NCI-H345 treated with DMSO at 0.1 percent for 48 hours (cell line): ENCODE results near the gene TRIM38.

Experiments
- DNase-seq: peaks from one replicate; lab custom pipeline; 2025; ENCODE audit not compliant: unreplicated experiment; lab: John Stamatoyannopoulos, UW

TRIM38 gene

DNA sequence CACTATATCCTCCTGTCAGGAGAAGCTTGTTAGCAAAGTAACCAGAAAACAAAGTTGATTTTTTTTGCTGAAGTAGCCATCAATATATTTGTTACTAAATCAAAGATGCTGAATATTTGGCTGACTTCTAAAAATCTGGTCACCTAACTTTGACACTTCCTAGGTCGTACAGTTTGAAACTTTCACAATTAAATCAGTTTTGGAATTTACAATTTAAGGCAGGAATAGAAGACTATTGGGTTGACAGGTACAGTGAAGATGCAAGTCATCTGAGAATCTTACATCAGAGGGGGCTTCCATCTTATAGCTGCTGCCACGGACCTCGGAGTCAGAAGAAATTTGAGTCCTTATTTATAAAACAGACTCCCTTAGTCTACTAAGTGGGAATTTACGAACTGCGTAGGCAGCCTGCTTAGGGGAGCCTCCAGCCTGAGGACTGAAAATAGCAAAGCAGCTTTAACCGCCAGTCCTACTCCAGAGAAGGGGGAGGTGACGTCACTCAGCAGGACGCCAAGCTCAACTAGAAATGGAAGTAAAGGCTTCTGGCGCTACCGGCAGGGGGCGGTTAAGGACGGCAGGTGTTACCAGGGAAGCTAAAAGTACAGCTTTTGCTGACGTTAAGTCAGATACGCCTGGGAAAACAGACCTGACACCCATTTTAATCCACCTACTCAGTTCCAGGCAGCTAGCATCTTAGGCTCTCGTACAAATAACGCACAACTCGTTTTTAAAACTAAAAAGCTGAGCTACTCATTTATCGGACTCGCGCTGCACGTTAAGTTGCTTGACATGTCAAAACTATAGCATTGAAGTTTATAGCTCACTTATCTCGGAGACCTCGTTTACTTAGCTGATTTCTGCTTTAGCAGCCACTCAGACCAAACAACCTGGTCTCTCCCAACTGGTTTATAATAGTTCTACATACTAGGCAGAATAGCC is 63.6 kb downstream of the TRIM38 start:
- DNase-seq, result peak; percentile 93

DNA sequence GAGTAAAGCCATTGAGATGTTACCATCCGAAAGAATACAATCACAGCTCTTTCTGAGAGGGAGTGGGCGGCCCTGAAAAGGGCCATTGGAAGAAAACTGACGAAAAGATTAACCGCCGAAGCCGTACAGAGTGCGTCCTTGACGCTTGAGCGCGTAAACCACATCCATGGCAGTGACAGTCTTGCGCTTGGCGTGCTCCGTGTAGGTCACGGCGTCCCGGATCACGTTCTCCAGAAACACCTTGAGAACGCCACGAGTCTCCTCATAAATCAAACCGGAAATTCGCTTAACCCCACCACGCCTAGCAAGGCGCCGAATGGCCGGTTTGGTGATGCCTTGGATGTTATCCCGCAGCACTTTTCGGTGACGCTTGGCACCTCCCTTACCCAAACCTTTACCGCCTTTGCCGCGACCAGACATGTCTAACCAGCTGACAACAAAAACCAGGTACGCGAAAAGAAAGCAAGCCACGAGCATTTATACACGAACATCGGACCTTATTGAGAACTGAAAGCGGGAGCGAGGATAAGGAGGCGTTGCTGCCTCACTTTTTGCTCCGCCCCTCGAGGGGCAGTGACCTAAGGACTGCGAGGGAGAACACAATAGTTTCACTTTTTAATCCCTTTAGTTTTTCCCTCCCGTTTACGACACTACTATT is 64.4 kb downstream of the TRIM38 start:
- peak; percentile 90 for DNase-seq

DNA sequence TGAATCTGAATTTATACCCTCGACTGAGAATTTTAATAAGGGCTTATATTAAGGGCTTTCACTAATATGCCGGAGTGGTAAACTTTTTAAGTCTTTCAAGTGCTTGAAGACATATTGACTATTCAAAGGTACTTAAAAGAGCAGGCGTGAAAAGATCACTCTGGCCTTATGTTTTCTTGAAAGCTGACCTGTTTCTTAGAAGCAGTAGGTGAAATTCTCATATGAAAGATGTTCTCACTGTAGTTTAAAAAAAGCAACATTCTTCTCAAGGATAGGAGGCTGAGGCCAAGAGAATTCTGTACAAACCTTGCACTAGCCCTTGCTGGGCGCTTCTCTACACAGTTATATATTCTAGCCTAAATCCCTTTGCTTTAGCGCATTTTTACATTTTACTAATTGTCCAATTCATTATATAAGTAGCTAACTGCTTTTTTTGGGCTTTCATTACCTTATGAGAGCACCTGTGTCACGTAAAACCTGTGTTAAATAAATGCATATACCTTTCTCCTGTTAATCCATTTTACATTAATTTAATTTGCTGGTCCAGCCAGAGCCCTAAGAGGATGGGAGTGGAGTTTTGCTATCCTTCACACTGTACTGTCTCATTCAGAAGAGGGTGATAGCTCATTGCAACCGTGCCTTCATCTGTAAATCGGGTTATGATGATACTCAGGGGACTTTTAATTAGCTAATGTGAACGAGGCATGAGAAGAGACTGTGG is 65.0 kb downstream of the TRIM38 start:
- DNase-seq, result no peak

DNA sequence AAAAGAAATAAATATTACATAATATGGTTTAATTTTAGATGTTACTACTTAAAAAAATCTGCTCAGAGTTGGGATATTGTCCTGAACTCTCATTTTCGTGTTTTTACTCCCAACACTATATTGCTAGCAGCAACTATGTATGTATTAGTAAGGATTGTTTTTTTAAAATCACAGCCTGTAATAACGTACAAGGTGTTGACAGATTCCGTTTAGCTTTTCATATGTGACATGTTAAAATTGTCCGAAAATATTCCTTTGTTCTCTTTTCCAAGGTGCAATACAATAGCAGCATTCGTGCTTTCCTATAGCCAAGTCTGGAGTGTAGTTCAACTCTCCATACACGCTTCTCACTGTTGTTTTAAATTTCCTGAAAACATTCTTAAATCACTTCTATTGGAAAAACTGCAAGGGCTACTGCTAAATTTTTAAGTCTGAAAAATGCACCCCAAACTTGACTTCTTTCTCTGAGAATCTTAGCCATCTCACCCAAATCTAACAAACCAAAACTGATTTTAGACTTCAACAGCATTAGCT is 65.7 kb downstream of the TRIM38 start:
- DNase-seq, result no peak

DNA sequence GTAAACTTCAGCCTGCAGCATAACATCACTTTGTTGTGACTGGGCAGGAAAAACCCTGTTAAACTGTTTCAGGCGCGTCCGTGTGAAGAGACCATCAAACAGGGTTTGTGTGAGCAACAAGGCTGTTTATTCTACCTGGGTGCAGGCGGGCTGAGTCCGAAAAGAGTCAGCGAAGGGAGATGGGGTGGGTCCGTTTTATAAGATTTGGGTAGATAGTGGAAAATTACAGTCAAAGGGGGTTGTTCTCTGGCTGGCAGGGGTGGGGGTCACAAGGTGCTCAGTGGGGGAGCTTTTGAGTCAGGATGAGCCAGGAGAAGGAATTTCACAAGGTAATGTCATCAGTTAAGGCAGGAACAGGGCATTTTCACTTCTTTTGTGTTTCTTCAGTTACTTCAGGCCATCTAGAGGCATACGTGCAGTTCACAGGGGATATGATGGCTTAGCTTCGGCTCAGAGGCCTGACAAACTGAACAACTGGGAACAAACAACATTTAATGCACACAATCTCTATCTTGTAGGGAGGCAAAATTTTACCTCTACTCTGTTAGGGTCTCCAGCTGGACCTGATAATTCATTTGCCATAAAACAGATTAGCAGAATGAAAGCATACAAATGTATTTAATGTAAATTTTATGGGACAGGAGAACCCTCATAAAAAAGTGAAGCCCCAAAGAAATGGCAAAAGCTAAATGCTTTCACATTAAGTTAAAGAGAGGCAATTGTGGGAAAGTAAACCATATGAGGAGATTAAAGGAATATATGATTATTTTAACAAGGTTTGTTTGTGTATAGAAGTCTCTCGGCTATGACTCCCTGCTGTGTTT is 66.4 kb downstream of the TRIM38 start:
- DNase-seq, result no peak

DNA sequence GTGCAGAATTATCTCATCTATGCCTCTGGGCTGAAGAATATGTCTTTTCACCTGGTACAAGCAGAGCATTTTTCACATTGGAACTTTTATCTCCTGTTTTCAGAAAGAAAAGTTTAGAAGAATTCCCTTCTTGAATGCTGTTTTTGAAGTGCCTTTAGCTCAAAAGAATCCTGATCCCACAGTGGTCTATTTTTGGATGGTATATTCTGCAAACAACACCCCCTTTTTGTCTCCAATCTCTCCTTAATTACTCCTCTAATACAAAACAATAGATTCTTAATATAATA is 66.9 kb downstream of the TRIM38 start:
- no peak for DNase-seq

DNA sequence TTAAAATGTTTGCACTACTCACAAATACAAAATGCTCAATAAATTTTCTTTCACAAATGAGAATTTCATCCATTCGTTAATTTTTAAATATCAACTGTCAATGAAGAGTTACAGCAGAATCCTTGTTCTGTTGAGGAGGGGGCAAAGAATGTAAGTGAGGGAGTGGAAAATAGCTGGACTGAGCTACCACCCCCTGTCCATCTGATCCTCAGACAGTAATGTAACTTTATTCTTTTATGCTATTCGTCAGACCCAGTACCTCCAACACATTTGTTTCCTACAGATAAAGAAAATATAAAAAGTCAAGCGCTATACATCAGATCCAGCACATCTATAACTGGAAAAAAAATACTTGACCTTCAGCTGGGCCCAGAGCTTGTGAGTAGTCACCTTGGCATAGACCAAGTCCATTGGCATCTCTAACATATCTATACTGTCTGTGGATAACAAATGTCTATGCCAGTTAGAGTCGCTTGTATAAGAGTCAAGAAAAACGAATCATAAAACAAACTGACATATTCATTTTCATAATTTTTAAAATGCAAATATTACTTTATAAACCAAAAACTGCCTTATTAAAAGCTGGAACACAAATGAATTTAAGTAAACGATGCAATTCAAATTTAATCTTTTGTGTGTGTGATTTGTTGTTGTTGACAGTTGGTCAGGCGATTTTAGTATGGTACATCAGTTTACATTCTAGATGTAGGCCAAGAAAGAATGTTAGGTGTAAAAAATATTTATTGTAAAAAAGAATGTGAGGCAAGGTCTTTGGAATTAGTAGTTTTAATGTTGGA is 67.5 kb downstream of the TRIM38 start:
- no peak for DNase-seq

DNA sequence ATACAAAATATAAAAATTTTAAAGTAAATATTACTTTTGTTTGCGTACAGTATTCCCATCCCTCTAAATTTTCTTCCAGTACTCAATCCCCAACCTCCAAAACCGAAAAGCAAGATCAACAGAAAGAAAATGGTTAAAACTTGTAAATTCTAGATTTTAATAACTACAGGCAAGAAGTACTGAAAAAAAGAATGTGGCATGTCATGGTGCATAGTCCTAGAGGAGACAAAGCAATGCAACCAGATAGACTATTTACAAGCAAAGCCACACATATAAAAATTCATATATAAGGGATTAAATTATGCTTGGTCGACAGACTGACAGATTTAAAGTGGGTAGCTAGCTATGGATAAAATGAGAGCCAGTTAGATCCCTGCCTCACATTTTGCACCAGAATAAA is 68.1 kb downstream of the TRIM38 start:
- no peak for DNase-seq

DNA sequence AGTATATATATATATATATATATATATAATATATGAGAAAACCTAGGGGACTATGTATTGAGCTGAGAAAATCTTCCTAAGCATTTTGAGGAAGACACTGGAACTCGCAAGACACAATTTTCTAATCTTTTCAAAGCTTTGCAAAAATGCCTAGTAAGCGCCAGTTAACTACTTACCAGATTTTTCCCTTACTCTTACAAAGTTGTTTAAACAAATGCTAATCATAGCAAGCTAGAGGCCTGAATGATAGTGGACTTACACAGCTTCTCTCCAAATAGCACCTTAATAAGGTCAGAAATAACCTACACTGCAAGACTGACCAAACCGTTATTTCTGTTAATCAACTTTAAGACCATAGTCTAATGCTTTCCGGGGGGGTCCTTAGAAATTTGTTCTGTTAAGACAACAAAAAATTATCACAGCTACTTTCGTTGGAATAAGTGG is 68.6 kb downstream of the TRIM38 start:
- no peak for DNase-seq

DNA sequence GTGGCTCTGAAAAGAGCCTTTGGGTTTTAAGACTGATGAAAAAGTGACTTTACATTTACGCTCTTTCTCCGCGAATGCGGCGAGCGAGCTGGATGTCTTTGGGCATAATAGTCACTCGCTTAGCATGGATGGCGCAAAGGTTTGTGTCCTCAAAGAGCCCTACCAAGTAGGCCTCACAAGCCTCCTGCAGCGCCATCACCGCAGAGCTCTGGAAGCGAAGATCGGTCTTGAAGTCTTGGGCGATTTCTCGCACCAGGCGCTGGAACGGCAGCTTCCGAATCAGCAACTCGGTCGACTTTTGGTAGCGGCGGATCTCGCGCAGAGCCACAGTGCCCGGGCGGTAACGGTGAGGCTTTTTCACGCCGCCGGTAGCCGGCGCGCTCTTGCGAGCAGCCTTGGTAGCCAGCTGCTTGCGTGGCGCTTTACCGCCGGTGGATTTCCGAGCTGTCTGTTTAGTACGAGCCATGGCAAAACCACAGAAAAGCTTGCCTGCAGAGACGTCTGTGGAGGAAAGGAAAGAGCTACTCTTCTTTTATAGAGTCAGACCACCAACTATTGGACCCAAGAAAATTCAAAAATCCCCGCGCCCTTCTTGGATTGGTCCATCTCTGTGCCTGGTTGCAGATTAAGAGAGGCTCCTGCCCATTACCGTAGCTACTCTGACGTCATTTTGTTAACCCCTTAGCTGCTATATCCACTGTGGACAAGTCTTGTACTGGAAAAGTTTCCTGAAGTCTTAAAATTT is 69.2 kb downstream of the TRIM38 start:
- DNase-seq, result peak; percentile 98

DNA sequence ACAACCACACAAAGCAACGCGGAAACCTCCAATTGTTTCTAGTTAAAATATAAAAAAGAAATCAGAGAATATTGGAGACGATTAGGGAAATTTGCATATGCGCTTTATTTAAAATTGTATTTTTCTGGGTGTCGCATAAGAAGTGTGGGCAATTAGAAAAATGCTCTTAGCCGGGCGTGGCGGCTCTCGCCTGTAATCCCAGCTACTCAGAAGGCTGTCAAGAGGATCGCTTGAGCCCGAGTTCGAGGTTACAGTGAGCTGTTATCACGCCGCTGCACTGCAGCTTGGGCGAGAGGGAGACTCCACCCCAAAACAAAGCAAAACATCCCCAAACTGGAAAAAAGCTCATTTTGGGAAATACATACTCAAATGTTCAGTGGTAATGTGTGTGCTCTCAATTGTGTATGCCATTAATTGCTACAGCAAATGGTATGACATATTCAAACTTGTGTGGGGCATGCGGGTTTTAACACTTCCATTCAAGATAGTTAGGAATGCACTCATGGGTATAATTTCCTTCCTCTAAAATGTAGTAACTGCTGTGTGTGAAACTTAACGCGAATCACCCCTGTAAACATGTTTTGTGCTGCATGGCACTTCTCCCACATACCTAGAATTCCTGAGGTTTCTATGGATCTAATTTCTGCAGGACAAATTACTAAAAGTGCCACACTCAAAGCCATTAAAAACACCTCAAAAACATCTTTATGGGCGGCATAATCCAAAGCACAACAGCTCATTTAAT is 69.9 kb downstream of the TRIM38 start:
- DNase-seq, result no peak

DNA sequence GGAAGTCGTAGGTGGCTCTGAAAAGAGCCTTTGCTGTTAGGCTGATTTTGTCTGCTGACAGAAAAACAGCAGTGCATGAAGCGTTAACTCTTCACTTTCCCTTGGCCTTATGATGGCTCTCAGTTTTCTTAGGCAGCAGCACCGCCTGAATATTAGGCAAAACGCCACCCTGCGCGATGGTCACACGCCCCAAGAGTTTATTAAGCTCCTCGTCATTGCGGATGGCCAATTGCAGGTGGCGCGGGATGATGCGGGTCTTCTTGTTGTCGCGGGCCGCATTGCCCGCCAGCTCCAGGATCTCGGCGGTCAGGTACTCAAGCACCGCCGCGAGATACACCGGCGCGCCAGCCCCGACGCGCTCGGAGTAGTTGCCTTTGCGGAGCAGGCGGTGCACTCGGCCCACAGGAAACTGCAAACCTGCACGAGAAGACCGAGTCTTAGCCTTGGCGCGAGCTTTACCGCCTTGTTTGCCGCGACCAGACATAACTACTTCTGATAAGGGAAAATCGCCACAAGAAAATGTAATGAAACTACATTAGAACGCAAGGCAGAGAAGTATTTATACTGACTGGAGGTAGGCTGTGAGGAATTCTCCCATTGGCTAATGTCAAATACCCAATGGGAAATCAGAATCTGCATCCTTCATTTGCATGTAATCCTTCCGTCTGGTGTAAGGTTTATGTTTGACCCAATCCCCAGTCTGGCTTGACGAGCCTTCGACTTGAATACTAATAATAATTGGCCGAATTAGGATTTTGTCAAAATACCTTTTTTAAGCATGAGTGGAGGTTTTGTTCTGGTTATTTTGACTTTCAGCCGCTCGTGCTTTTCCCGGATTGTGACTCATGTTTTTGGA is 70.7 kb downstream of the TRIM38 start:
- DNase-seq, result peak; percentile 86

DNA sequence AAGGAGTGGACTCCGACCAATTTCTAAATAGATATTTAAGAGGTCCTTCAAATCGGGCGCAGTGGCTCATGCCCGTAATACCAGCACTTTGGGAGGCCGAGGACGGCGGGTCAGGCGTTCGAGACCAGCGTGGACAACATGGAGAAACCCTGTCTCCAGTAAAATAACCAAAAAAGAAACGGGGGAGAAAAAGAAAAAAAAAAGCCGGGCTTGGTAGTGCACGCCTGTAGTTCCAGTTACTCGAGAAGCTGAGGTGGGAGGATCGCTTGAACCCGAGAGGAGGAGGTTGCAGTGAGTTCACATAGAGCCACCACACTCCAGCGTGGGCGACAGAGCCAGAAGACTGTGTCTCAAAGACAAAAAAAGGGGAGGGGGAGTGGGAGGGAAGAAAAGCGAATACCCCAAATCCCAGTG is 71.3 kb downstream of the TRIM38 start:
- no peak for DNase-seq

DNA sequence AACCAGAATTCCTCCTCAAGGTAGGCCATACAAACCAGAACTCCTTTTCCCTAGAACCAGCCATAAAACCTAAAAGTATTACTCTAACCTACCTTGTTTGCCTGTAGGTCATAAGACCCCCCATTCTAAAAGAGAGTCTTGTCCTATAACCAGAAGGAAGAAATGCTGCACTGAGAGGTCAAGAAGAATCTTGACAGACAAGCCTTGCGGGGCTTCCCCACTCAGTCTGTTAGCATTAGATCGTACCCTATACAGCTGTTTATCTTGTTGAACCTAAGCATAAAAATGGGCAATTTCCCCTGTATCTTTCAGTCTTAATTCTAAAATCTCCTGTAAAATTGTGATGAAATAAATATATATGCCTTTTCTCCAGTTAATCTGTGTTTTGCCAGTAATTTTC is 72.3 kb downstream of the TRIM38 start:
- no peak for DNase-seq
